Limb (tissue), 2 donors: ENCODE data around the gene MUCL3.
A peak's percentile ranks its signal among the peaks of the same experiment; 100 is the strongest.
"Not testable (repeated sequence)": the region's sequence is repeated elsewhere in the genome, so short reads cannot be mapped to it uniquely, and the experiment has no call there.

ENCODE experiments used
- DNase-seq, 2 donors: peaks; one replicate each; pipeline ENCODE4 v3.0.0-alpha.2; 2016; ENCODE audit errors: extremely low spot score in 2 of 2

The MUCL3 gene

DNA sequence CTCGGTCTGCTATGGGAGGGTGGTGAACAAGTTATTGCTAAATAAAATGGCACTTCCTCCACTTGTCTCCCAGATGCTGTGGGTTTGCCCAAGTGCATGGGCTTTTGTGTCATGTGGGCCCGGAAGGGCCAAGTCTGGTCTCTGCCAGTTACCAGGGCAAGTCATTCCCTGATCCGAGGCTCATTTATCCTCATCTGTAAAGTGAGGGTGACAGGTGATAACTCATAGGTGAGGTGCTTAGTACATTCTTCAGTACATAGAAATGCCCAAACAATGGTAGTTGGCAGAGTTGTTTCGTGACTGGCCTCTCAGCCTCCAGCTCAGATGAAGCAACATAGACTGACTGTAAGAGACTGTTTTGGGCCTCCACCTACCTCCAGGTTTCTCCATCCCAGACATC is 2.0 kb upstream of the MUCL3 start:
- DNase-seq, result no peak

DNA sequence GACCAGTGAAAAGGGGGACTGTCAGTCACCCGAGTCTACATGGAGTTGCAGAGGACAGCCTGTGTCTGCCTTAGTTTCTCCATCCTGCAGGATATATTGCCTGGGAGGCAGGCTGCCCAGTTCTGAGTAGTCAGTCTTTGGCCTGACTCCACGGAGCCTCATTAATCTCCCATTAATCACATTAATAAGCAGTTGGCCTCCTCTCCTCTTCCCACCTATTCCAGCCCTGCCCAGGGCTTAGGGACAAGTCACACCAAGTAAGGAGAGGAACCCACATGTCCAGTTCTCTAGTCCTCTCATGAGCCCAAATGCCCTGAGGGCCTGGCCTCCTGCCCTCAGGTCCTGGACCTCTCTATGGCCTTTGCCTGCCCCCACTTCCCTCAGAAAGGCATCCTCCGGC is 1.3 kb upstream of the MUCL3 start:
- no peak for DNase-seq

DNA sequence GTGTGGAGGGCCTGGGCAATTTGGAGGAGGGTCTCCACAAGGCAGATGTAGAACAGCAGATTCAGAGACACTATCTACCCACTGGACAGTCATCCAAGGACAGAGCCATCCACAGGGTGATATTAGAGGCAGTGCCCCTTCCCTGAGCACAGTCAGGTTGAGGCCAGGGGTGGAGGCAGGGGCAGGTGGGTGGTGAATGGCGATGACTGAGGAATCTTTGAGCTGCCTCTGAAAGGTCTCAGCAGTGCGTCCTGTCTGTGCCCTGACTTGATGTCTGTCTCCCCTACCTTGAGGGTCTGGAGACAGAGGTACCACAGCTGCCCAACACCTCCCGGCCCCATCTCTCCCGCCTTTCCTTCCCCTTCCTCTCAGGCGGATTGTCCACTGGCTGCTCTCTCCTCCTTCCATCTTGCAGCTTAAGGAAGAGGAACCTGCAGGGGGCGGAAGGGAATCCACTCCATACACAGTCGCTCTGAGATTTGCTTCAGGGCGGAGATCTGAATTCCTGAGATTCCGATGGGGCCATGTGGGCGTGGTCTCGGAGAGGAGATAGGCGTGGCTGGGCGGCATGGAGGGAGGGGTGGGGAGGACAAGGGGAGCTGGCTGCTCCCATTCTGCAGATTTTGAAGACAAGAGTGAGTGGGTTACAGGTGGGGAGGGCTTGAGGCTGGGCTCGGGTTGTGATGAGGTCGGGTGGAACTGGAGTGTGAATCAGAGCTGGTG is 1.7 kb downstream of the MUCL3 start:
- DNase-seq, result peak; percentile 44 to 67

DNA sequence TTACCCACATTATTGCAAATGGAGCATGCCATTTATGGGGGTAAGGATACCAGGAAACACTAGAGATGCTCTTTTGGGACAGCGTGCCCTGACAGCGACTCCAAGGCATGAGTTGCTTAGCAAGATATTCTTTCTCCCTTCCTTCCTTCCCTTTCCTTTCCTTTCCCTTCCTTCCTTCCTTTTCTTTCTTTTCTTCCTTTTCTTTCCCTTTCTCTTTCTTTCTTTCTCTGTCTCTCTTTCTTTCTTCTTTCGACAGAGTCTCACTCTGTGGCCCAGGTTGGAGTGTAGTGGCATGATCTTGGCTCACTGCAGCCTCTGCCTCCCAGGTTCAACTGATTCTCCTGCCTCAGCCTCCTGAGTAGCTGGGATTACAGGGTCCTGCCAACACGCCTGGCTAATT is 3.3 kb downstream of the MUCL3 start:
- DNase-seq, result no peak

DNA sequence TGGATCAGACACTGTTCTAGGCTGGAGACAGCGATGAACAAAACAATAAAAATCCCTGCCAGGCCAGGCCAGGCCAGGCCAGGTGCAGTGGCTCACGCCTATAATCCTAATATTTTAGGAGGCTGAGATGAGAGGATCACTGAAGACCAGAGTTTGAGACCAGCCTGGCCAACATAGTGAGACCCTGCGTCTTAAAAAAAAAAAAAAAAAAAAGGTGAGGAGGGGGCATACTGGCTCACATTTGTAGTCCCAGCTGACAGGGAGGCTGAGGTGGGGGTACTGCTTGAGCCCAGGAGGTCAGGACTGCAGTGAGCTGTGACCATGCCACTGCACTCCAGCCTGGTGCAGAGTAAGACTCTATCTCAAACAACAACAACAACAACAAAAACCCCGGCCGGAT is 4.5 kb downstream of the MUCL3 start:
- DNase-seq, result no peak

DNA sequence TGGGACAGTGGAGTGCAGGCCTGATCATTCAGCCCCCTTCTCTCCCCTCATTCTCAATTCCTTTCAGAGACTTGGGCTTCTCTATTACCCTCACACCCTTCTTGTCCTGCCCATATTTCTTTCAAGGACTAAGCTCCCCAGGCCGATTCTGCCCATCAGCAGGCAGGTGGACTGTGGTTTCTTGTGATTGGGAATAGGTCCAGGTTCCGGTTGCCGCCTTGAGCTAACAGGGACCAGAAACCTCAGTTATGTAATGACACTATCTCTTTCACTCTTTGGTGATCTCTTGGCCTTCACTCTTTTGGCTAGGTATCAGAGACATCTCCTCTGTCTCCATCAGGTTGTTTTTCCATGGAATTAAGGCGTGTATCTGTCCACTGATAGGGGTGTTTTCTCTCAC is 6.5 kb downstream of the MUCL3 start:
- no peak for DNase-seq

DNA sequence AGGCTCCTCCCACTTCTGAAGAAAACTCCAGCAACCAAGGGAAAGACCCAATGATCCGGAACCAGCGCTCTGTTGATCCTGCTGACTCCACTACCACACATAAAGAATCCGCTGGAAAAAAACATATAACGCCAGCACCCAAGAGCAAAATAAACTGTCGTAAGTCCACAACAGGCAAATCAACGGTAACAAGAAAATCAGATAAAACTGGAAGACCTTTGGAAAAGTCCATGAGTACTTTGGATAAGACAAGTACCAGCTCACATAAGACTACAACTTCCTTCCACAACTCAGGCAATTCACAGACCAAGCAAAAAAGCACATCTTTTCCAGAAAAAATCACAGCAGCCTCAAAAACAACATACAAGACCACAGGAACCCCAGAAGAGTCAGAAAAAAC is 8.0 kb downstream of the MUCL3 start:
- no peak for DNase-seq

DNA sequence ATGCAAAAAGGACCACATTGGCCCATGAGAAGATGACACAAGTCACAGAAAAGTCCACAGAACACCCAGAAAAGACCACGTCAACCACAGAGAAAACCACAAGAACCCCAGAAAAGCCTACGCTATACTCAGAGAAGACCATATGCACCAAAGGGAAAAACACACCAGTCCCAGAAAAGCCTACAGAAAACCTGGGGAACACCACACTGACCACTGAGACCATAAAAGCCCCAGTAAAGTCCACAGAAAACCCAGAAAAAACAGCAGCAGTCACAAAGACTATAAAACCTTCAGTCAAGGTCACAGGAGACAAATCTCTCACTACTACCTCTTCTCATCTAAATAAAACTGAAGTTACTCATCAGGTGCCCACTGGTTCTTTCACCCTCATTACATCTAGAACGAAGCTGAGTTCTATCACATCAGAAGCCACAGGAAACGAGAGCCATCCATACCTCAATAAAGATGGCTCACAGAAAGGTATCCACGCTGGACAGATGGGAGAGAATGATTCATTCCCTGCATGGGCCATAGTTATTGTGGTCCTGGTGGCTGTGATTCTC is 11.2 kb downstream of the MUCL3 start:
- no peak for DNase-seq

DNA sequence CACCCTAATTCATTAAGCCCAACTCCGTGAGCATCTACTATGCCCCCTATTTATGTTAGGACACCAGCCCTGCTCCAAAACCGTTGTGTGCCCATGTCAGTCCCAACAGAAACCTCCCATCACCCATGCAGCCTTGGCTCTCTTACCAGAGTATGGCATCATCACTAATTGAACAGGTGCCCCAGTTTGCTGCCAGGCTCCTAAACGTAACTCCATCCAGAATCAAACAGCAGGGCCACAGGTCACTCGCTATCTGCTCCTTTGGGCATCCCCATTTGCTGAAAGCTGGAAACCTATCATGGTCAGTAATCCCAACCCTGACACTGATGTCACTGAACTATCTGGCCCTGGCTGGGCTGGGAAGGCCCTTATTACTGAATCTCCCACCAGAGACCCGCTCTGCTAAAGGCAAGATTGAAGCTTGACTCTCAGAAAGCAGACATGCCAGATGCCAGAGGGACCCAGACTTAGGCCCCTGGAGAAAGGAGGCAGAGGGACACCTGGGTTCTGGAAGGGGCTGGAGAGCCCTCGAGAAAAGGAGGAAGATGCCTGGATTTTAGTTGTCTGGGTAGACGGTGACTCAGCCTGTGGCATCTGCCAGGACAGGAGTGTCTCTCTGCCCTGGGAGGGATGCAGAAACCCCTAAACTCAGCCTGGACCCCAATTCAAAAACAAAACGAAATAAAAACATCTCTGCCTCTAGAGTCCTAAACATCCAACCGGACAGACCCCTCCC is 14.0 kb downstream of the MUCL3 start:
- DNase-seq, result no peak

DNA sequence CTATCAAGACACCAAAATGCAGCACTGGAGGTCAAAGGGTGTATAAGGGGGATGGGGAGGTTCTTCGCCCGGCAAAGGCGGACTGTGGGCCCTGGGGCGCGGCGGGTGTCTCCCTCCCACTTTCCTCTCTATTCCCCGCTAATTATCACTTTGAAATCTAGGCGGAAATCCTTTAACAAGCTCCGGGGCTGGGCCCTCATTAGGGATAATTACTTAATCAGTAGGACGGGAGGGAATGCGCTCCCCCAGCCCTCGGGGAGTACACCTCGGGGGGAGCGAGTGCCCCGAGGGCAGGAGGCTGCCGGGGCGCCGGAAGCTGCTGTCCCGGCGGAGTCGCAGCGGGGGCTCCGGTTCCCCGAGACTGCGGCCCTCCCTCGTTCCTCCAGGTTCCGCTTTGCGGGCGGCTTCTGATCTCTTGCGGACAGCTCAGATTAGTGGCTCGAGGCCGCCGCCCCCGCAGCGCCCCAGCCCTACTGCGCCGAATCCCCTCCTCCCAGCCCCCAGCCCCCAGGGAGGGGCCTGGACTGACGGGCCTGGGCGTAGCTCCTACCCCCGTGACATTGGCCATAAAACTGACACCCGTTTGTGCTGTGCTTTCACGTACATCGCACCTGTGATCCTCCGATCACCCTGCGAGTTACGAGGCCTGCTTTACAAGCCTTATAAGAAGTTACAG is 14.7 kb downstream of the MUCL3 start:
- peak in 1 of 2 donors; percentile 58 for DNase-seq

DNA sequence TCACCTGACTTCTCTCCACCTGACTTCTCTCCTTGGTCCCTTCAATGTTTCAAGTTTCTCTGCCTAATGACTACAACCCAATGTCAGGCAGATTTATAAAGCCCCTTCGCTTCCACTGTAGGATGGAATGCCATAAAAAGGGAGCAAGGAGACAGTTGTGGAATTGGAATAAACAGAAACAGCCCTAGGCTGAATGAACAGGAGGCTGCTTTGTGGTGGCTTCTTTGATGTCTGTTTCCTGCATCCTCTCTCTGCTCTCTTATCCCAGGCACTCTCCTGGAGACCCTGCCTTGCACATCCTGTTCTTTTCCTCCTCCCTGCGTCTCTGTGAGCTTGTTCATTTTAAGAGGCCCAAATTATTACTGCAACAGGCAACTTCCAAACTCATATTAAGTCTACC is 16.9 kb downstream of the MUCL3 start:
- no peak for DNase-seq

DNA sequence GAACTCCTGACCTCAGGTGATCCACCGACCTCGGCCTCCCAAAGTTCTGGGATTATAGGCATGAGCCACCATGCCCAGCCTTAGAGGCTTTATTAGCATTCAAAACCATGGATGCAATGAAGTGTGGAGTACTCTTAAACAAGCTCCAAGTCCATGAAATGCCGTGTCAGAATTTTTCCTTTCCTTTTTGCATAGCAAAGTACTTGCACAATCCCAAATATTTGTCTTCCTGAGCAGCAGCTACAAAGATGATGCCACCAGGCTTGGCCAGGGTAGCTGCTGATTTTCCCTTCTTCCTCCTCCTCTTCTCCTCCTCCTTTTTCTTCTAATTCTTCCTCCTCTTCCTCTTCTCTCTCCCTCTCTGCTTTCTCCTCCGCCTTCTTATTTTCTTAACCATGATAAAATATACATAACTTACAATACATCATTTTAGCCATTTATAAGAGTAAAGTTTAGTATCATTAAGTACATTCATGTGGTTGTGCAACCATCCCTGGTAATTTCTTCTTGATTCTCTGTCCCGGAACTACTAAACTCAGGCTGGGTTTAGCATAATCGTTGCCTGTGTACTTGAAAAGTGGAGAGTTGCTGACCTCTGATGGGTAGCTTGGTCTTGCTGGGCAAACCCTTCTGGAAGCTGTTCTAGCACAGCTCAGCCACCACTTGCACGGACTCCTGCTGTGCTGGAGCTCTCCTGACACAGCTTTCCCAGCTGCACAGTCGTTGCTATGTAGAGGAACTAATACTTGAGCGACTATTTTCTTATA is 20.3 kb downstream of the MUCL3 start:
- DNase-seq, result no peak

DNA sequence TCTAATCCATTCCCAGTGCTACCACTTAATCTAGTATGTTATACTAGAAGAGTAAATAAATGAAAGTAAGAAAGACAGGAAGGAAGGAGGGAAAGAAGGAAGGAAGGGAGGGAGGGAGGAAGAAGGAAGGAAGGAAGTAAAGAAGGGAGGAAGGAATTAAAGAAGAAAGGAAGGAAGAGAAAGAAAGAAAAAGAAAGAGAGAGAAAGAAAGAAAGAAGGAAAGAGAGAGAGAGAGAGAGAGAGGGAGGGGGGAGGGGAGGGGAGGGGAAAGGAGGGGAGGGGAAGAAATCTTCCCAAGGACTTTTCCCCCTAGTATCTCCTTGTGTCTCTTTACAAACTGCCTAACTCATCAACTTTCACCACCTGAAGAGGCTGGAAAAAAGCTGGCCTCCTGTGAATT is 21.9 kb downstream of the MUCL3 start:
- no peak for DNase-seq

DNA sequence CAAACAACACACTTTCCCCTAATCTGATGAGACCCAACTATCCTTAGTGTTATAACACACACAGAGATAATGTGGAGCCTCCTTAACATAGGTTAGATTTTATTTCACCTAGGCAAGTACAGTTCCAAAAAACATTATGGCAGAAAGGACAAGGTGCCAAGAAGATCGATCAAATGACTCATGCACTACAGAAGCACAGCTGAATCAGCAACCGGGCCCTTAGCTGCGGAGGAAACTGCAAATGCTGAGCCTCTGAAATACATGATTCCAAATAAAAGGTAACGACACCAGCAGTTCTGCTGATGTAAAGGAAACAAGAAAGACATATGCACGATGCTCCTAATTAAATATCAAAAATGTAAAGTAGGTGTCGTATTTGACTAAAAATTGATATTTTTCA is 22.9 kb downstream of the MUCL3 start:
- DNase-seq, result no peak

DNA sequence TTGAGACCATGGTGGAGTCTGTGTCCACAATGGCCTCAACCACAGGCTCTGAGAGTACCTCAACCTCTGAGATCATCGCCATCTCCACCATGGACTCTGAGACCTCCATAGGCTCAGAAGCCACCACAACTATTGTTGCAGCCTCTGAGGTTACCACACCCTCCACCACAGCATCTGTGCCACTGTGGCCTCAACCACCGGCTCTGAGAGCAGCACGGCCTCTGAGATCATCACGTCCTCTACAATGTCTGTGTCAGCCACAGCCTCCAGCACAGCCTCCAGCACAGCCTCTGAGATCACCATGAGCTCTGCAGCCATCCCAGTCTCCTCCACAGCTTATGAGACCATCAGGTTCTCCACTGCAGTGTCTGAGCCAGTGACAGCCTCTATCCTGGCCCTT is 23.3 kb downstream of the MUCL3 start:
- DNase-seq, result no peak

DNA sequence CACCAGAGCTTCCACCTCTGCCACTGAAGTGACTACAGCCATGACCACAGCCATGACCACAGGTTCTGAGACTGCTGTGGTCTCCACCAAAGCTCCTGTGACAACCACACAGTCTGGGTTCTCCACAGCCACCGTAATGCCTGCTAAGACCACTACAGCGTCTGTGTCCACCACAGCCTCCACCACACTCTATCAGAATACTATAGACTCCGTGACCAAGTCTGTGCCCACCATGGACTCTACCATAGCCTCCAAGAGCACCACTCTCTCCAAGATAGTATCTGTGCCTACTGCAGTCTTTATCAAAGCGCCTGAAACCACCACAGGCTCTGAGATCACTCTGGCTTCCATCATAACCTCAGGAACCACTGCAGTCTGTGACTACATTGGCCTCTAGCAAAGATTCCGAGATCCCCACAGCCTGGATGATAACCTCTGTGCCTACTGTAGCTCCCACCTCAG is 24.4 kb downstream of the MUCL3 start:
- no peak for DNase-seq

DNA sequence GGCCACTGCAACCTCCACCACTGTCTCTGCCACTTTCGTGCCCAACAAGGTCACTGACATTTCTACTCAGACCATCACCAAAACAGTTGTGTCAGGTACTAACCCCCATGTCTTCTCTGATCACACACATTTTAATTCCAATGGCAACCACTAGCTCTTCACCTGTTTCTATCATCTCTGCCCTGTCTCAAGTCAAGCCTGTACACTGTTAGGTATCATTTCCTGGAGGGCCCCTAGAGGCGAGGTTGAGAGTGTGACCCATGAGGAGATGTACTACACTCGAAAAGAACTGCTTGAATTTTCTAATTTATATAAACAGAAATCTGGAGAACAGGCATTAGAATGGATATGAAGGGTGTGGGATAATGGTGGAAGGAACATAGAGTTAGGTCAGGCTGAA is 25.4 kb downstream of the MUCL3 start:
- no peak for DNase-seq

DNA sequence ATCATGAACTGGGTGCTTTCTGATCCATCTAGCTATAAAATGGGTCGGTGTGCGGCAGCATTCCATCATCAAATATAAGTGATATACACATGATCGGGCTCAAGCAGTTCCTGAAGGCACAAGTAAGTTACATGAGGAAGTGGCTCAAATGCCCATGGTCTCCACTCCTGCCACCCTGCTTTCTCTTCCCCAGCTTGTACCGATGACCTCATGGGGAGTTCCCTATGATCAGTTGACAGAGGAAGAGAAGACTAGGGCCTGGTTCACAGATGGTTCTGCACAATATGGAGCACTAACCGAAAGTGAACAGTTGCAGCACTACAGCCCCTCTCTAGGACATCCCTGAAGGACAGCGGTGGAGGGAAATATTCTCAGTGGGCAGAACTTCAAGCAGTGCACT is 28.4 kb downstream of the MUCL3 start:
- not testable (repeated sequence) for DNase-seq

DNA sequence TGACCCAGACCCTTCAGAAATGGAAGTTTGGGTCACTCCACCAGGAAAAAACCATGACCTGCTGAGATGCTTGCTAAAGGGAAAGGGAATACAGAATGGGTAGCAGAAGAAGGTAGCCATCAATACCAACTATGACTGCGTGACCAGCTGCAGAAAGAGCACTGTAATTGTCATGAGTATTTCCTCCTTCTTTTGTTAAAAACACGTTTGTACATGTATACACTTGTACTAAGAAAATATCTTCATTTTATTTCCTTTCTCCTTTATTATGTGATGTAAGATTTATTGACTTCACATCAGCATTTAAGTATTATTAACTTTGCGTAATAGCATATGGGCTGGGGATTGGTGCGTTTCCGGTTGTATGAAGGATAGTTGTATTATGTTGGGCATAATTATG is 30.2 kb downstream of the MUCL3 start:
- DNase-seq, result no peak

DNA sequence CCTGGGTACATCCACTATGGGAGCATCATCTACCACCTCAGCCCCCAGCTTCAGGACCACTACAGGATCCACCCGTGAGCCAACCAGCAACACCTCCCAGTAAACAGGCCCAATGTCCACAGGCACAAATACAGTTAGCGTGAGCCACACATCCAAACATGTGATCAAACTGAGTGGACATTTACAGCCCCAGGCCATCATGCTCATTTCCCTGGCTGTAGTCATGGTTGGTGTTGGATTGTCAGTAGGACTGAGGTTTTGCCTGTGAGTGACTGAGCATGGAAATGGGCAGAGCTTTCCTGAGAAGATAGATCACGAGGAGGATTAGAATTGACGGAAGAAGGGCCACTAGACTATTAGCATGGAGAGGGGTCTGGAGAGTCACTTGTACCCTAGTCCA is 32.0 kb downstream of the MUCL3 start:
- no peak for DNase-seq

DNA sequence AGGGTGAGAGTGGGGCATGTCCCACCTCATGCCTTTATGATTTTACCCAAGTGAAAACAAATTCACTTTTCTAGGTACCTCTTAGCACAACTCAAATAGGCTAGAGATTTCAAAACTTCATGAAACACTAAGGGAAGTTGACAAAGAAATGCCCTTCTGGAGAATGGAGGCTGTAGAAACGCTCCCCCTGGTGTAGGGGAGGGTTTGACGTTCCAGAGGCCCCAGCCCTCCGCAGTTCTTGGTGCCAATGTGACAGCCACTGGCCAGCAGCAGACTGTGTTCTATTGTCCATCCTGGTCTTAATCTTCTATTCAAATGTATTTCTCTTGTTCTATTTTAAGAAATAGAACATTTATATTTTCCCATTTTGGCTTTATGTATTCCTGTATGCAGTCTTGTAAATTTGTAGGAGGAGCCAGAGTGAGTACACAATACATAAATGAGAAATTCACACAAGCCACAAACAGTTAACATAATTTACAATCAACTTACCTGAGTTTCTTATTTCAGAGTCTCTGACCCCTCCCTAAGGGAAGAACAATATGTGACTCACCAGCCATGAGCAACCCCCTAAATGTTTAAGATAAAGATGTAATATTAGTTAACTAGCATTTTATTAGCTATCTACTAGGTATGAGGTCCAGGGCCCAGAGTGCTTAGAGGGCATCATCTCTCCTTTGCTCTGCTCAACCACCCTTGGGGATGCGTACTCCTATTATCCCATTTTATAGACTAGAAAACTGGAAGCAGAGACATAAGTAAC is 33.9 kb downstream of the MUCL3 start:
- no peak for DNase-seq
